CD14-positive monocyte (primary cell): ENCODE results near the gene ATG16L2. TPM values are rescaled to one million over a fixed set of nuclear protein-coding genes. Genes with fewer than 3 reads are reported as not detected.

Source experiments
- DNase-seq, 3 donors: peaks; one replicate each; pipeline ENCODE4 v3.0.0-alpha.2; 2011 to 2022
- H2AFZ ChIP-seq: 2 replicates; pipeline ENCODE4 v1.6.0; 2012; ENCODE audit warnings: mild to moderate bottlenecking, low read depth, low read length, inconsistent platforms; ENCODE audit not compliant: insufficient read depth, poor library complexity, severe bottlenecking
- H3K27ac ChIP-seq, 2 donors: 1 replicate in 1 of 2; 2 replicates in 1 of 2; pipeline ENCODE4 v1.5.1; 2012 to 2013; ENCODE audit warnings: low read length in 2 of 2, control low read depth in 1 of 2, inconsistent platforms in 1 of 2, low read depth in 1 of 2, mild to moderate bottlenecking in 1 of 2
- H3K27me3 ChIP-seq, 2 donors: one replicate each; pipeline versions ENCODE4 v1.6.0 to v1.6.1; 2011 to 2013; ENCODE audit warnings: low read length in 2 of 2; ENCODE audit not compliant: control insufficient read depth in 2 of 2, insufficient read depth in 2 of 2
- H3K36me3 ChIP-seq, 2 donors: replicated peaks in 1 of 2; 1 replicate in 1 of 2; 2 replicates in 1 of 2; pipeline versions ENCODE4 v1.5.1 to v1.6.1; 2012 to 2013; ENCODE audit warnings: low read length in 2 of 2, control low read depth in 1 of 2, inconsistent platforms in 1 of 2, mild to moderate bottlenecking in 1 of 2; ENCODE audit not compliant: insufficient read depth in 2 of 2, control insufficient read depth in 1 of 2
- H3K4me1 ChIP-seq, 2 donors: 1 replicate in 1 of 2; 2 replicates in 1 of 2; pipeline versions ENCODE4 v1.5.1 to v1.6.1; 2012 to 2013; ENCODE audit warnings: low read length in 2 of 2, control low read depth in 1 of 2, inconsistent platforms in 1 of 2, mild to moderate bottlenecking in 1 of 2, moderate library complexity in 1 of 2; ENCODE audit not compliant: insufficient read depth in 2 of 2, control insufficient read depth in 1 of 2
- H3K4me2 ChIP-seq: replicated peaks from 2 replicates; pipeline ENCODE3; 2012; ENCODE audit warnings: low read length, moderate library complexity, mild to moderate bottlenecking; ENCODE audit not compliant: poor library complexity, severe bottlenecking; ENCODE audit errors: extremely low read depth
- H3K4me3 ChIP-seq, 3 experiments: fragments of 200-600 bp in 1 of 3; sonication (generic) in 1 of 3; replicated peaks in 1 of 3; 1 replicate in 2 of 3; 2 replicates in 1 of 3; pipeline ENCODE4 v1.5.1; 2011 to 2013; ENCODE audit warnings: low read length in 3 of 3, mild to moderate bottlenecking in 3 of 3, control low read depth in 2 of 3, low read depth in 2 of 3, inconsistent platforms in 1 of 3, moderate library complexity in 1 of 3
- H3K79me2 ChIP-seq: 2 replicates; pipeline ENCODE4 v1.6.0; 2012; ENCODE audit warnings: mild to moderate bottlenecking, control low read depth, inconsistent platforms, low read length, moderate library complexity; ENCODE audit not compliant: insufficient read depth
- H3K9ac ChIP-seq: 2 replicates; pipeline ENCODE4 v1.6.0; 2017; ENCODE audit warnings: low read length, mild to moderate bottlenecking; ENCODE audit not compliant: insufficient read depth, poor library complexity, severe bottlenecking
- H3K9me3 ChIP-seq, 2 donors: replicated peaks in 1 of 2; 1 replicate in 1 of 2; 2 replicates in 1 of 2; pipeline versions ENCODE4 v1.5.1 to v1.6.1; 2012 to 2013; ENCODE audit warnings: low read length in 2 of 2, control low read depth in 1 of 2; ENCODE audit not compliant: control insufficient read depth in 1 of 2, insufficient read depth in 1 of 2
- H4K20me1 ChIP-seq: 2 replicates; pipeline ENCODE4 v1.6.0; 2012; ENCODE audit warnings: mild to moderate bottlenecking, low read length, control low read depth, moderate library complexity; ENCODE audit not compliant: insufficient read depth
- H3K27ac Mint-ChIP-seq, 7 donors: one replicate each; pipeline ENCODE4 v1.8.0; 2020; ENCODE audit warnings: mild to moderate bottlenecking in 7 of 7, mixed read lengths in 7 of 7, moderate library complexity in 6 of 7, inconsistent platforms in 2 of 7
- H3K27me3 Mint-ChIP-seq, 3 donors: one replicate each; pipeline ENCODE4 v1.8.0; 2021 to 2022; ENCODE audit warnings: low read depth in 3 of 3, mild to moderate bottlenecking in 3 of 3, mixed read lengths in 3 of 3, moderate library complexity in 3 of 3, inconsistent platforms in 1 of 3
- H3K36me3 Mint-ChIP-seq, 2 donors: one replicate each; pipeline ENCODE4 v1.8.0; 2020; ENCODE audit warnings: mixed read lengths in 2 of 2, inconsistent platforms in 1 of 2, mild to moderate bottlenecking in 1 of 2
- H3K4me1 Mint-ChIP-seq: one replicate; pipeline ENCODE4 v1.8.0; 2020; ENCODE audit warnings: mild to moderate bottlenecking, mixed read lengths
- H3K4me3 Mint-ChIP-seq, 2 donors: one replicate each; pipeline ENCODE4 v1.8.0; 2020; ENCODE audit warnings: mild to moderate bottlenecking in 2 of 2, mixed read lengths in 2 of 2, moderate library complexity in 1 of 2
- H3K9me3 Mint-ChIP-seq, 7 donors: one replicate each; pipeline ENCODE4 v1.8.0; 2020 to 2022; ENCODE audit warnings: mixed read lengths in 7 of 7, mild to moderate bottlenecking in 6 of 7, moderate library complexity in 6 of 7, inconsistent platforms in 2 of 7
- CTCF ChIP-seq: fragments of 200-600 bp; IDR thresholded peaks from one replicate; pipeline ENCODE4 v1.8.0; 2022; ENCODE audit warnings: antibody characterized with exemption, mild to moderate bottlenecking
- WGBS: methylation state at CpG from one replicate; pipeline ENCODE4 v1.1.5; 2013; ENCODE audit warnings: missing lambda C conversion rate; ENCODE audit not compliant: insufficient coverage; 5-methylcytosine and 5-hydroxymethylcytosine counted together
- intact Hi-C, 2 donors: fragments of 100-400 bp; cut with micrococcal nuclease; formaldehyde crosslinking; loops; one replicate each; pipeline versions ENCODE4 v1.15.0 to v1.15.1; 2023
- polyA plus RNA-seq, 3 donors: library from polyadenylated mRNA; depleted of rRNA in 1 of 3; unstranded in 2 of 3; stranded (reverse) in 1 of 3; fragments of 300-500 nt in 2 of 3; fragments of >200 nt in 1 of 3; fragmentation: Illumina TruSeq in 2 of 3; gene quantifications; 1 replicate in 2 of 3; 2 replicates in 1 of 3; pipeline ENCODE4 v1.2.3, GENCODE V29; 2012 to 2021

Gene ATG16L2
- polyA plus RNA-seq, 3 donors, result 36.9 to 975 (median 46.8) TPM

GRCh38 chr11:72777755-72778278 is 36.4 kb upstream of the ATG16L2 start:
- H3K36me3 Mint-ChIP-seq, result peaks cover 8 to 24% of the 10 kb centered on the region in 2 donors
- DNase-seq, result no peak
- H3K27me3 Mint-ChIP-seq, result peaks cover 27 to 36% (median 32%) of the 10 kb centered on the region in 3 donors
- H3K4me3 ChIP-seq, result no peak overlapping the region
- no peaks in the 10 kb centered on the region for H3K9me3 ChIP-seq
- no peak overlapping the region for H3K4me2 ChIP-seq
- H3K4me1 Mint-ChIP-seq, result peaks cover 43% of the 10 kb centered on the region
- H3K36me3 ChIP-seq, result no peaks in the 10 kb centered on the region
- H3K9me3 Mint-ChIP-seq, result peaks cover 0 to 2% (median 0%) of the 10 kb centered on the region in 7 donors
- no peak overlapping the region for H3K27ac Mint-ChIP-seq
- H3K4me1 ChIP-seq, result peaks cover 28 to 40% of the 10 kb centered on the region in 2 donors
- H3K27me3 ChIP-seq, result peaks cover 3 to 29% of the 10 kb centered on the region in 2 donors
- H3K79me2 ChIP-seq, result no peaks in the 10 kb centered on the region
- no peak overlapping the region for H3K27ac ChIP-seq
- intact Hi-C loops, result no loop called here
- no peak overlapping the region for H3K4me3 Mint-ChIP-seq
- no peak overlapping the region for H2AFZ ChIP-seq
- 95% methylated on average over 4 of the region's 5 CpGs for WGBS
- TF ChIP-seq CTCF, result no peak
- H3K9ac ChIP-seq, result no peak overlapping the region
- peaks cover 16% of the 10 kb centered on the region for H4K20me1 ChIP-seq

- peaks cover 29 to 37% (median 35%) of the 10 kb centered on the region in 3 donors for H3K27me3 Mint-ChIP-seq
- Histone ChIP-seq H3K9me3 (no peaks in the 10 kb centered on the region), H3K27ac (no peak overlapping the region), H3K4me2 (no peak overlapping the region), H3K36me3 (no peaks in the 10 kb centered on the region), H4K20me1 (peaks cover 16% of the 10 kb centered on the region), H3K9ac (no peak overlapping the region), H3K79me2 (no peaks in the 10 kb centered on the region), H3K4me3 (no peak overlapping the region), H3K27me3 (peaks cover 3 to 30% of the 10 kb centered on the region in 2 donors), H2AFZ (no peak overlapping the region), H3K4me1 (peaks cover 28 to 40% of the 10 kb centered on the region in 2 donors)
- H3K27ac Mint-ChIP-seq, result no peak overlapping the region
- no peak for DNase-seq
- WGBS, result 100% methylated on average over 2 of the region's 7 CpGs
- peaks cover 43% of the 10 kb centered on the region for H3K4me1 Mint-ChIP-seq
- H3K36me3 Mint-ChIP-seq, result peaks cover 6 to 24% of the 10 kb centered on the region in 2 donors
- peak overlapping the region in 1 of 2 donors; percentile 74 for H3K4me3 Mint-ChIP-seq
- peaks cover 0 to 2% (median 0%) of the 10 kb centered on the region in 7 donors for H3K9me3 Mint-ChIP-seq
- intact Hi-C loops, result no loop called here
- TF ChIP-seq CTCF, result no peak
These were observed 35.4 kb upstream of the ATG16L2 start for GRCh38 chr11:72778535-72779494.
